WI38 (cell line): Measurements from ENCODE around the gene GUCA2B.

Source experiments
- H3K4me3 ChIP-seq: 2 replicates; pipeline ENCODE4 v1.5.1; 2011; ENCODE audit warnings: low read depth, mild to moderate bottlenecking, control low read depth, low read length
- CTCF ChIP-seq: IDR thresholded peaks from 2 replicates; pipeline ENCODE4 v1.5.1; 2012; ENCODE audit warnings: low read depth, mild to moderate bottlenecking, control low read depth, low read length

The GUCA2B gene

GRCh38 chr1:42141978-42142377 is 11.2 kb upstream of the GUCA2B start:
- no peak overlapping the region for H3K4me3 ChIP-seq
- TF ChIP-seq CTCF: no peak

GRCh38 chr1:42142894-42143675 is 10.1 kb upstream of the GUCA2B start:
- TF ChIP-seq CTCF: no peak

GRCh38 chr1:42143896-42144710 is 9.1 kb upstream of the GUCA2B start:
- TF ChIP-seq CTCF: no peak

More at GRCh38 chr1:42142894-42143675, 10.1 kb upstream of the GUCA2B start:
- H3K4me3 ChIP-seq: no peak overlapping the region

GRCh38 chr1:42144711-42145388 is 8.4 kb upstream of the GUCA2B start:
- TF ChIP-seq CTCF: no peak
- H3K4me3 ChIP-seq: no peak overlapping the region

More at GRCh38 chr1:42143896-42144710, 9.1 kb upstream of the GUCA2B start:
- no peak overlapping the region for H3K4me3 ChIP-seq

- H3K4me3 ChIP-seq: no peak overlapping the region
- TF ChIP-seq CTCF: no peak
Measured at GRCh38 chr1:42145389-42145716, 7.9 kb upstream of the GUCA2B start.

- H3K4me3 ChIP-seq: no peak overlapping the region
- no peak for TF ChIP-seq CTCF
Measured at GRCh38 chr1:42145764-42146625, 7.2 kb upstream of the GUCA2B start.
